CD4-positive, alpha-beta memory T cell (primary cell): ENCODE results near the gene DNAH12. TPM values are rescaled to one million over a fixed set of nuclear protein-coding genes. Genes with fewer than 3 reads are reported as not detected.

Source experiments
- CTCF ChIA-PET: fragments of 350-600 bp; sonication (Branson Sonifier 250); formaldehyde crosslinking; loops from one replicate; lab custom pipeline; 2021; ENCODE audit warnings: inconsistent platforms; ENCODE audit not compliant: partially characterized antibody; lab: Charles Lee
- POLR2A ChIA-PET: fragments of 350-600 bp; sonication (Branson Sonifier 250); formaldehyde crosslinking; loops from one replicate; lab custom pipeline; 2021; ENCODE audit not compliant: partially characterized antibody; lab: Charles Lee
- DNase-seq, 5 donors: peaks; one replicate each; pipeline versions ENCODE4 v3.0.0 to v3.0.0-alpha.2; 2020 to 2022; ENCODE audit warnings: mixed read lengths in 1 of 5
- H3K27ac ChIP-seq: one replicate; pipeline ENCODE4 v1.7.0; 2013; ENCODE audit warnings: low read depth, low read length
- H3K27me3 ChIP-seq: 2 replicates; pipeline ENCODE4 v1.7.0; 2013; ENCODE audit warnings: mild to moderate bottlenecking, low read length, moderate library complexity; ENCODE audit not compliant: insufficient read depth
- H3K36me3 ChIP-seq: 2 replicates; pipeline ENCODE4 v1.7.0; 2013; ENCODE audit warnings: mild to moderate bottlenecking, low read length, moderate library complexity; ENCODE audit not compliant: insufficient read depth
- H3K4me1 ChIP-seq: 2 replicates; pipeline ENCODE4 v1.7.0; 2013; ENCODE audit warnings: mild to moderate bottlenecking, low read length, moderate library complexity; ENCODE audit not compliant: insufficient read depth
- H3K4me3 ChIP-seq, 2 donors: one replicate each; pipeline ENCODE4 v1.7.0; 2013; ENCODE audit warnings: low read length in 2 of 2, mild to moderate bottlenecking in 1 of 2
- H3K9me3 ChIP-seq, 2 donors: one replicate each; pipeline ENCODE4 v1.7.0; 2013; ENCODE audit warnings: low read length in 2 of 2, control low read depth in 1 of 2; ENCODE audit not compliant: control insufficient read depth in 1 of 2
- H3K27ac Mint-ChIP-seq, 7 donors: one replicate each; pipeline ENCODE4 v1.8.0; 2020 to 2021; ENCODE audit warnings: mixed read lengths in 7 of 7, mild to moderate bottlenecking in 6 of 7, inconsistent platforms in 3 of 7, moderate library complexity in 3 of 7
- H3K27me3 Mint-ChIP-seq, 2 donors: one replicate each; pipeline ENCODE4 v1.8.0; 2020 to 2021; ENCODE audit warnings: mixed read lengths in 2 of 2
- H3K36me3 Mint-ChIP-seq, 2 donors: one replicate each; pipeline ENCODE4 v1.8.0; 2020 to 2021; ENCODE audit warnings: mixed read lengths in 2 of 2, inconsistent platforms in 1 of 2, mild to moderate bottlenecking in 1 of 2
- H3K4me1 Mint-ChIP-seq, 4 donors: one replicate each; pipeline ENCODE4 v1.8.0; 2020 to 2021; ENCODE audit warnings: mixed read lengths in 4 of 4, mild to moderate bottlenecking in 1 of 4
- H3K4me3 Mint-ChIP-seq, 8 donors: one replicate each; pipeline ENCODE4 v1.8.0; 2020 to 2021; ENCODE audit warnings: mixed read lengths in 8 of 8, mild to moderate bottlenecking in 7 of 8, moderate library complexity in 6 of 8, inconsistent platforms in 3 of 8
- H3K9me3 Mint-ChIP-seq, 8 donors: one replicate each; pipeline ENCODE4 v1.8.0; 2020 to 2021; ENCODE audit warnings: mixed read lengths in 8 of 8, mild to moderate bottlenecking in 5 of 8, inconsistent platforms in 3 of 8, moderate library complexity in 1 of 8
- intact Hi-C: fragments of 100-400 bp; cut with micrococcal nuclease; formaldehyde crosslinking; loops from one replicate; pipeline ENCODE4 v1.15.1; 2023
- polyA plus RNA-seq, 2 donors: library from polyadenylated mRNA; unstranded; fragments of 300-500 nt; fragmentation: Illumina TruSeq; gene quantifications; one replicate each; pipeline ENCODE4 v1.2.3, GENCODE V29; 2021
- total RNA-seq, 2 experiments: library from RNA; stranded (reverse); gene quantifications; one replicate each; pipeline ENCODE4 v1.2.3, GENCODE V29; 2021

The DNAH12 gene
- total and polyA plus RNA-seq, 4 experiments from 2014 or later: 0.09 to 0.11 TPM; not detected in 2

DNA sequence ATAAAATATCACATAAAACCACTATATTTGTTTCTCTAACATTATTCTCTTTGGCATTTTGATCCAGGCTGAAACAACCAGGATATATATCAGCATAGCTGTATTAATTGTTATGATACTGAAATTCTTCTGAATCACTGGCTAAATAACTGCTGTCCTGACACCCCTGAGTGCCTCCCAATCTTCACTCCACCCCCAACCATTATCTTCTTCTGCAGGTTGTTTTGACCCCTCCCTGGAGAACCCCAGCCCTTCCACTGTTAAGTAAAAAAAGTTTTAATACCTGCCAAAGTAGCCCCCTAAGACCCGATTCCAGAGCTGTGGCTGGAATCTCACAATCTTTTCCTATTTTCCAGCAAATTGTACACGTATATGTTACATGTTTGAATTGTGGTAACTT, 124.1 kb downstream of the DNAH12 start:
- no peaks in the 10 kb centered on the region for H3K9me3 Mint-ChIP-seq
- DNase-seq: no peak
- H3K27me3 Mint-ChIP-seq: peaks cover 6 to 9% of the 10 kb centered on the region in 2 donors
- no peaks in the 10 kb centered on the region for H3K36me3 Mint-ChIP-seq
- no peaks in the 10 kb centered on the region for H3K9me3 ChIP-seq
- H3K4me1 ChIP-seq: no peaks in the 10 kb centered on the region
- POLR2A ChIA-PET: no interaction called here
- H3K4me3 Mint-ChIP-seq: no peak overlapping the region
- no peaks in the 10 kb centered on the region for H3K36me3 ChIP-seq
- intact Hi-C loops: no loop called here
- no peak overlapping the region for H3K4me3 ChIP-seq
- no peaks in the 10 kb centered on the region for H3K4me1 Mint-ChIP-seq
- CTCF ChIA-PET: interaction anchor here (1.9 kb wide), 1 partner anchor 23 kb away, joined by 5 read pairs; no protein-coding TSS in a partner anchor
- no peak overlapping the region for H3K27ac ChIP-seq
- H3K27ac Mint-ChIP-seq: no peak overlapping the region
- H3K27me3 ChIP-seq: peaks cover 4% of the 10 kb centered on the region

DNA sequence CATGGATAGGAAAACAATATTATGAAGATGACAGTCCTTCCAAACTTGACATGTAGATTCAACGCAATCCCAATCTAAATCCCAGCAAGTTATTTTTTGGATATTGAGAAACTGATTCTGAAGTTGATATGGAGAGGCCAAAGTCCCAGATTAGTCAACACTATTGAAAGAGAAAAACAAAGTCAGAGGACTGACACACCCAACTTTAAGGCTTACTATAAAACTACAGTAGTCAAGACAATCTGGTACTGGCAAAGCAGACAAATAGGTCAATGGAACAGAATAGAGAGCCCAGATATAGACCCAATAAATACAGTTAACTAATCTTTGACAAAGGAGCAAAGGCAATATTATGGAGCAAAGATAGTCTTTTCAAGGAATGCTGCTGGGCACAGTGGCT, 132.4 kb downstream of the DNAH12 start:
- no peaks in the 10 kb centered on the region for H3K9me3 ChIP-seq
- Mint-ChIP-seq H3K4me1 (peaks cover 0 to 1% (median 0%) of the 10 kb centered on the region in 4 donors), H3K36me3 (no peaks in the 10 kb centered on the region), H3K27me3 (peaks cover 6 to 10% of the 10 kb centered on the region in 2 donors), H3K9me3 (peaks cover 0 to 3% (median 0%) of the 10 kb centered on the region in 8 donors), H3K4me3 (no peak overlapping the region), H3K27ac (no peak overlapping the region)
- H3K27ac ChIP-seq: no peak overlapping the region
- DNase-seq: no peak
- H3K27me3 ChIP-seq: peaks cover 5% of the 10 kb centered on the region
- intact Hi-C loops: no loop called here
- H3K4me1 ChIP-seq: no peaks in the 10 kb centered on the region
- H3K4me3 ChIP-seq: no peak overlapping the region
- ChIA-PET CTCF (no interaction called here), POLR2A (no interaction called here)
- H3K36me3 ChIP-seq: no peaks in the 10 kb centered on the region

DNA sequence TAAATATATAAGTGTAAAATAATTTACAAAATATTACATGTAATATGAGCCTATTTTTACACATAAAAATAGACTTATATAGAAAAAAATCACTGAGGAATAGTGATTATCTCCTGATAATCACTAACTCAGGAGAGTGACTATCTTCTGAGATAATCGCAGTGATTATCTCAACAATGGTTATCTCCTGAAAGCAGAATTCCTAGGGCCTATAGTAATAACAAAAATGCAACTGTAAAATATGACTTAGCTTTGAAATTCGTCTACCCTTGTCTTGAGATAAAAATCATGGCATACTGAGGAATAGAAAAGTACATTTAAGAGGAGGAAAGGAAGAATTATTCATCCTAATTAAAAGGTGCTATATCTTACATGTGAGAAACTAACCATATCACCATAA, 134.7 kb downstream of the DNAH12 start:
- ChIA-PET CTCF (no interaction called here), POLR2A (no interaction called here)
- Mint-ChIP-seq H3K27ac (no peak overlapping the region), H3K4me1 (peaks cover 0 to 1% (median 0%) of the 10 kb centered on the region in 4 donors), H3K4me3 (no peak overlapping the region), H3K27me3 (peaks cover 9 to 10% of the 10 kb centered on the region in 2 donors), H3K36me3 (no peaks in the 10 kb centered on the region), H3K9me3 (peaks cover 0 to 3% (median 0%) of the 10 kb centered on the region in 8 donors)
- intact Hi-C loops: no loop called here
- DNase-seq: no peak
- Histone ChIP-seq H3K27me3 (peaks cover 5% of the 10 kb centered on the region), H3K4me1 (no peaks in the 10 kb centered on the region), H3K4me3 (no peak overlapping the region), H3K36me3 (no peaks in the 10 kb centered on the region), H3K9me3 (no peaks in the 10 kb centered on the region), H3K27ac (no peak overlapping the region)

DNA sequence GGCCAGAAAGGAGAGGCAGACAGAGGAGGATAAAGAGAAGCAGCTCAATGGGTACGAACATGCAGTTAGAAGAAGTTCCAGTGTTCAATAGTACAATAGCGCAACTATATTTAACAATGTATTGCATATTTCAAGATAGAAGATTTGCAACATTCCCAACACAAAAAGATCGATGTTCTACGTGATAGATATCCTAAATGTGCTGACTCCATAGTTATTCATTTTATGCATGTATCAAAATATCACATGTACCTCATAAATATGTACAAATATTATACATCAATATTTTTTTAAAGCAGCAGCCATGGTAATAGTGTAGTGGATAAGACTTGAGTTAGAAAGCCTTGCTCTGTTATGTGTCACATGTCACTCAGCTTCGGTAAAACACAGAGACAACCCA, 141.5 kb downstream of the DNAH12 start:
- DNase-seq: no peak
- peaks cover 0 to 5% (median 0%) of the 10 kb centered on the region in 8 donors for H3K9me3 Mint-ChIP-seq
- no peaks in the 10 kb centered on the region for H3K36me3 ChIP-seq
- H3K4me3 ChIP-seq: no peak overlapping the region
- H3K4me3 Mint-ChIP-seq: no peak overlapping the region
- H3K27ac Mint-ChIP-seq: no peak overlapping the region
- peaks cover 4% of the 10 kb centered on the region for H3K27me3 ChIP-seq
- H3K27ac ChIP-seq: no peak overlapping the region
- peaks cover 1 to 5% (median 3%) of the 10 kb centered on the region in 4 donors for H3K4me1 Mint-ChIP-seq
- no peaks in the 10 kb centered on the region for H3K9me3 ChIP-seq
- intact Hi-C loops: no loop called here
- peaks cover 5 to 10% of the 10 kb centered on the region in 2 donors for H3K27me3 Mint-ChIP-seq
- POLR2A ChIA-PET: interaction anchor here (0.6 kb wide), 1 partner anchor 162 kb away, joined by 3 read pairs; no protein-coding TSS in a partner anchor
- no peaks in the 10 kb centered on the region for H3K36me3 Mint-ChIP-seq
- CTCF ChIA-PET: no interaction called here
- peaks cover 2% of the 10 kb centered on the region for H3K4me1 ChIP-seq

DNA sequence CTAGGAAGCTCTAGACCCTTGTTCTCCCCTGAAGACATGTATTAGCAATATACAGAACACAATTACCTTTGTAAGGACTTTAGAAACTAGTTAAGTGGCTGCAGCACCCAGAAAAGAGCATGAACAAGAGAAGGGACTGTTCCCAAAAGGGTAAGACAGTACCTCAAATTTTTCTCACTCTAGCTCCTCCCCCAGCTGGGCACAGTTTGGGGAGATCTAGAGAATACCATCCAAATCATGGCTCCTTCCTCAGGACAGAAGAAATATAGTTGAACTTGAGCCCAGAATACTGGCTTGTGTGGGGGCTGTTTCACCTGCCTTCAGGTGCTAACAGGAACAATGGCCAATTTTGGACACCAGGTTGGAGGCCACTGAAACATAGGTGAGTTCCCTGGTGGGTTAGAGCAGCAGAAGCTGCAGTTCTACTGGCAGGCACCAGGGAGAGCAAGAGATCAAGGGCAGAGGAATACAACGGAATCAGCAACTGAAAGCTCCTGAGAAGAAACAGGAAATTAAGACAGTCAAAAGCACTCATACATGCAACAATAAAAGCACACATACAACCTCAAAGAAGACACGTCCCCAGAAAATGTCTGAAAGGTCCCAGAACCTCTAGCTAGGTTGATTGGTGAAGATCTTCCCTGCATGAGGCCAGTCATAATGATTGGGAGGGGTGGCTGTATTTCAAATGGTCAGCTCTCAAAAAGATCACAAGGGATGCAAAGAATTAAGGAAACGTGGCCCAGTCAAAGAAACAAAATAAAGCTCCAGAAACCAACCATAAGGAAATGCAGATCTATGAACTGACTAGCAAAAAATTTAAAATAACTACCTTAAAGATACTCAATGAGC, 146.7 kb downstream of the DNAH12 start:
- Histone ChIP-seq H3K27me3 (no peaks in the 10 kb centered on the region), H3K4me1 (peaks cover 7% of the 10 kb centered on the region), H3K9me3 (no peaks in the 10 kb centered on the region), H3K36me3 (no peaks in the 10 kb centered on the region), H3K27ac (no peak overlapping the region), H3K4me3 (no peak overlapping the region)
- intact Hi-C loops: loop anchor here (1.0 to 2.0 kb wide), 5 partner anchors 157 to 819 kb away; partner anchors contain the start of gene SLMAP
- Mint-ChIP-seq H3K9me3 (peaks cover 0 to 5% (median 0%) of the 10 kb centered on the region in 8 donors), H3K4me3 (peak overlapping the region in 7 of 8 donors; percentile 0 to 71 (median 31)), H3K27ac (peak overlapping the region in 6 of 7 donors; percentile 33 to 72 (median 46)), H3K27me3 (peaks cover 5 to 8% of the 10 kb centered on the region in 2 donors), H3K36me3 (no peaks in the 10 kb centered on the region), H3K4me1 (peaks cover 6 to 12% (median 9%) of the 10 kb centered on the region in 4 donors)
- ChIA-PET POLR2A (interaction anchor here (0.8 to 2.1 kb wide), 4 partner anchors 159 to 455 kb away, joined by 3 to 11 read pairs (median 9); partner anchors contain the start of genes ARF4, PDE12 and SLMAP), CTCF (interaction anchor here (0.6 to 3.1 kb wide), 34 partner anchors 8 to 771 kb away, joined by 3 to 24 read pairs (median 4); partner anchors contain the start of genes PDE12 and SLMAP)
- DNase-seq: peak; percentile 56 to 72 (median 64)

DNA sequence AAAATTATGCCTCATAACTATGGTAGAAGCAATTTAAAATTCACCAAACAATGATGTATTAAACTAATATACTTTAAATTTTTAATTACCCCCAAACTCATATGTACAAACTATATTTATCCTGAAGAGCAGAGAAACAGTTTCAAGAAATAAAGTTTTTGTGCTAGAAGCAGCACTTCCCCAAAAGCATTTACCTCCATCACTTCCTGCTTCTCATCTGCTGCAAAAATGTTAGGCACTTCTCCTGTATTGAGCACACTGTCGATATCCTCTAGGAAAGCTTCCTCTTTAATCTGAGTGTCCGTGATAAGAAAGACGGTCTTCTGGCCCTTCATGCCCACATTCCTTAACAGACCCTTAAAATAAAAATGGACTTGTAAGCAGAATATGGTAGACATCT, 150.2 kb downstream of the DNAH12 start:
- no peaks in the 10 kb centered on the region for H3K36me3 Mint-ChIP-seq
- H3K9me3 Mint-ChIP-seq: peaks cover 0 to 4% (median 0%) of the 10 kb centered on the region in 8 donors
- CTCF ChIA-PET: no interaction called here
- H3K27ac Mint-ChIP-seq: no peak overlapping the region
- Histone ChIP-seq H3K27ac (no peak overlapping the region), H3K9me3 (no peaks in the 10 kb centered on the region), H3K27me3 (no peaks in the 10 kb centered on the region), H3K36me3 (no peaks in the 10 kb centered on the region), H3K4me1 (peaks cover 7% of the 10 kb centered on the region), H3K4me3 (no peak overlapping the region)
- H3K4me3 Mint-ChIP-seq: peak overlapping the region in 1 of 8 donors; percentile 35
- H3K27me3 Mint-ChIP-seq: peaks cover 4 to 10% of the 10 kb centered on the region in 2 donors
- POLR2A ChIA-PET: no interaction called here
- DNase-seq: no peak
- peaks cover 6 to 12% (median 9%) of the 10 kb centered on the region in 4 donors for H3K4me1 Mint-ChIP-seq
- intact Hi-C loops: no loop called here

DNA sequence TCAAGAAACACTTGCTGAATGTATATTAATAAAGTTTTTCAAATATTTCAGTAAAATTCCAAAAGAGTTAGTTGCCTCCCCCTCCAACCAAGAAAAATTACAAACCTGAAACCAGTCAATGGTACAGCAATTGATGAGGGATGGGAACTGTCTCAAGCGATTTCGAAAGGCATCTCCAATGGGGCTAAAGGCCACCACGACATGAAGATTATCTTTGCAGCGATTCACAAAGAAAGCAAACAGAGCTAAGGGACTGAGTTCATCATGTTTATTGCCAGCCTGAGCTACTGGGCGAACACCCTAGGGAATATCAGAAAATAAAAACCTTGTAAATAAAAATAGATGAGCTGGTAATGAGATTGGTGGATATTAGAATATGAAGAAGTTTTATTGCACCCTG, 152.4 kb downstream of the DNAH12 start:
- H3K9me3 Mint-ChIP-seq: peaks cover 0 to 4% (median 0%) of the 10 kb centered on the region in 8 donors
- no peaks in the 10 kb centered on the region for H3K36me3 Mint-ChIP-seq
- no peak for DNase-seq
- ChIA-PET CTCF (interaction anchor here (1.0 kb wide), 1 partner anchor 9 kb away, joined by 3 read pairs; no protein-coding TSS in a partner anchor), POLR2A (no interaction called here)
- peaks cover 0 to 2% (median 0%) of the 10 kb centered on the region in 4 donors for H3K4me1 Mint-ChIP-seq
- no peak overlapping the region for H3K27ac ChIP-seq
- H3K4me3 Mint-ChIP-seq: no peak overlapping the region
- intact Hi-C loops: no loop called here
- H3K27ac Mint-ChIP-seq: no peak overlapping the region
- no peaks in the 10 kb centered on the region for H3K36me3 ChIP-seq
- no peaks in the 10 kb centered on the region for H3K9me3 ChIP-seq
- H3K4me3 ChIP-seq: no peak overlapping the region
- H3K27me3 ChIP-seq: no peaks in the 10 kb centered on the region
- no peaks in the 10 kb centered on the region for H3K4me1 ChIP-seq
- H3K27me3 Mint-ChIP-seq: peaks cover 3 to 4% of the 10 kb centered on the region in 2 donors
